HepG2 (cell line): ENCODE results near the gene SRP14. TPM values are rescaled to one million over a fixed set of nuclear protein-coding genes. Genes with fewer than 3 reads are reported as not detected.

Experiments used
- CCDC6 ChIP-seq: sonication (generic); formaldehyde crosslinking; IDR thresholded peaks from 2 replicates; pipeline ENCODE4 v1.8.1; 2022; ENCODE audit warnings: mild to moderate bottlenecking, missing genetic modification reagents, moderate library complexity
- DZIP1 ChIP-seq: sonication (generic); formaldehyde crosslinking; IDR thresholded peaks from 2 replicates; pipeline ENCODE4 v1.5.0; 2020; ENCODE audit warnings: mild to moderate bottlenecking, missing genetic modification reagents
- GTF2F1 ChIP-seq: fragments of 150-350 bp; IDR thresholded peaks from 2 replicates; pipeline ENCODE4 v1.6.1; 2014; ENCODE audit warnings: low read length
- HCFC1 ChIP-seq: fragments of 150-350 bp; IDR thresholded peaks from 2 replicates; pipeline ENCODE4 v1.6.1; 2014; ENCODE audit warnings: low read depth, low read length
- MAFK ChIP-seq, 2 experiments: IDR thresholded peaks in 1 of 2; conservative IDR thresholded peaks in 1 of 2; 2 replicates each; pipeline ENCODE4 v1.6.1; 2011; ENCODE audit warnings: improper control_type of control experiment in 2 of 2, low read length in 2 of 2
- MTA1 ChIP-seq: sonication (generic); formaldehyde crosslinking; IDR thresholded peaks from 2 replicates; pipeline ENCODE4 v1.4.0; 2020; ENCODE audit warnings: missing genetic modification reagents, mild to moderate bottlenecking, borderline replicate concordance
- MZF1 ChIP-seq: sonication (generic); formaldehyde crosslinking; IDR thresholded peaks from 2 replicates; pipeline ENCODE4 v1.8.1; 2023; ENCODE audit warnings: mild to moderate bottlenecking, missing genetic modification reagents, borderline replicate concordance
- POGZ ChIP-seq: sonication (generic); formaldehyde crosslinking; IDR thresholded peaks from 2 replicates; pipeline ENCODE4 v1.4.0; 2020; ENCODE audit warnings: mild to moderate bottlenecking, missing genetic modification reagents
- RXRA ChIP-seq: sonication (generic); formaldehyde crosslinking; IDR thresholded peaks from 2 replicates; pipeline ENCODE4 v1.5.1; 2020; ENCODE audit warnings: missing genetic modification reagents
- TBX3 ChIP-seq: fragments of 450-650 bp; IDR thresholded peaks from 2 replicates; pipeline ENCODE4 v1.6.1; 2017; ENCODE audit warnings: antibody characterized with exemption, mild to moderate bottlenecking, inconsistent platforms, borderline replicate concordance
- WIZ ChIP-seq: sonication (generic); formaldehyde crosslinking; IDR thresholded peaks from 2 replicates; pipeline ENCODE4 v1.5.1; 2020; ENCODE audit warnings: mild to moderate bottlenecking, missing genetic modification reagents
- ZBTB42 ChIP-seq: sonication (generic); formaldehyde crosslinking; IDR thresholded peaks from 2 replicates; pipeline ENCODE4 v1.5.0; 2020; ENCODE audit warnings: mild to moderate bottlenecking, missing genetic modification reagents
- ZMAT3 ChIP-seq: sonication (generic); formaldehyde crosslinking; conservative IDR thresholded peaks from 2 replicates; pipeline ENCODE4 v1.7.0; 2021; ENCODE audit warnings: missing genetic modification reagents
- ZNF543 ChIP-seq: sonication (generic); formaldehyde crosslinking; IDR thresholded peaks from 2 replicates; pipeline ENCODE4 v1.4.0; 2020; ENCODE audit warnings: mild to moderate bottlenecking, missing genetic modification reagents
- ZNF558 ChIP-seq: sonication (generic); formaldehyde crosslinking; IDR thresholded peaks from 2 replicates; pipeline ENCODE4 v1.9.0; 2022; ENCODE audit warnings: mild to moderate bottlenecking, missing genetic modification reagents, borderline replicate concordance
- ZNF777 ChIP-seq: sonication (generic); formaldehyde crosslinking; IDR thresholded peaks from 2 replicates; pipeline ENCODE4 v1.4.0; 2020; ENCODE audit warnings: missing genetic modification reagents
- ZNF883 ChIP-seq: sonication (generic); formaldehyde crosslinking; IDR thresholded peaks from 2 replicates; pipeline ENCODE4 v1.5.1; 2020; ENCODE audit warnings: mild to moderate bottlenecking, missing genetic modification reagents; ENCODE audit errors: not compliant biosample characterization
- polyA plus RNA-seq, 8 experiments: library from polyadenylated mRNA; depleted of rRNA in 3 of 8; stranded (reverse) in 7 of 8; unstranded in 1 of 8; fragments of >200 nt; fragmentation: Illumina TruSeq in 4 of 8; extraction: Trizol in 4 of 8; gene quantifications; 2 replicates each; pipeline versions ENCODE4 v1.2.1 to v1.2.3, GENCODE V29; 2011 to 2016; ENCODE audit warnings: low read depth in 4 of 8, missing spikeins in 1 of 8, mixed read lengths in 1 of 8; ENCODE audit not compliant: insufficient read depth in 1 of 8
- total RNA-seq, 5 experiments: library from RNA; depleted of rRNA; stranded (reverse); fragments of >200 nt; fragmentation: Illumina TruSeq; extraction: Trizol; gene quantifications; 2 replicates each; pipeline ENCODE4 v1.2.3, GENCODE V29; 2016; ENCODE audit warnings: low read depth in 1 of 5
- TF ChIP-seq, protein P1 (sequence below): IDR thresholded peaks from 2 replicates; pipeline ENCODE4 v1.6.1; 2016; ENCODE audit warnings: low read depth
- TF ChIP-seq, protein P2 (sequence below): sonication (generic); formaldehyde crosslinking; IDR thresholded peaks from 2 replicates; pipeline ENCODE4 v1.5.1; 2020; ENCODE audit warnings: mild to moderate bottlenecking, missing genetic modification reagents, moderate library complexity

Gene SRP14
- total and polyA plus RNA-seq, 2 of the 13 experiments (the other 11 are each of a cell fraction or from before 2014, with no cell fraction given): 208 to 356 TPM

GRCh38 chr15:40038638-40039543 is at the start of gene SRP14 (continued):
- peak; percentile 77; the same call in 1 of the 2 replicates for TF ChIP-seq DZIP1 (CRISPR knock-in tag)
- TF ChIP-seq HCFC1: peak; percentile 24; the same call in 1 of the 2 replicates
- TF ChIP-seq MZF1 (CRISPR knock-in tag): 0 out of 2 replicates have a peak, but pooled peaks have one; percentile 51
- peak; percentile 4 for TF ChIP-seq ZNF883
- TF ChIP-seq ZMAT3 (CRISPR knock-in tag): no peak; the same call in 1 of the 2 replicates
- TF ChIP-seq WIZ (CRISPR knock-in tag): no peak
- no peak for TF ChIP-seq ZNF543 (CRISPR knock-in tag)
- peak; percentile 50; the same call in 1 of the 2 replicates for TF ChIP-seq POGZ (CRISPR knock-in tag)
- TF ChIP-seq ZNF558 (CRISPR knock-in tag): peak; percentile 66; the same call in 1 of the 2 replicates
- TF ChIP-seq TBX3: no peak
- TF ChIP-seq, protein P1, sequence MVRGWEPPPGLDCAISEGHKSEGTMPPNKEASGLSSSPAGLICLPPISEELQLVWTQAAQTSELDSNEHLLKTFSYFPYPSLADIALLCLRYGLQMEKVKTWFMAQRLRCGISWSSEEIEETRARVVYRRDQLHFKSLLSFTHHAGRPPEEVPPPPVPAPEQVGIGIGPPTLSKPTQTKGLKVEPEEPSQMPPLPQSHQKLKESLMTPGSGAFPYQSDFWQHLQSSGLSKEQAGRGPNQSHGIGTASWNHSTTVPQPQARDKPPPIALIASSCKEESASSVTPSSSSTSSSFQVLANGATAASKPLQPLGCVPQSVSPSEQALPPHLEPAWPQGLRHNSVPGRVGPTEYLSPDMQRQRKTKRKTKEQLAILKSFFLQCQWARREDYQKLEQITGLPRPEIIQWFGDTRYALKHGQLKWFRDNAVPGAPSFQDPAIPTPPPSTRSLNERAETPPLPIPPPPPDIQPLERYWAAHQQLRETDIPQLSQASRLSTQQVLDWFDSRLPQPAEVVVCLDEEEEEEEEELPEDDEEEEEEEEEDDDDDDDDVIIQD: no peak; the same call in 1 of the 2 replicates
- TF ChIP-seq ZNF777 (CRISPR knock-in tag): peak; percentile 43; the same call in 1 of the 2 replicates
- no peak for TF ChIP-seq RXRA
- TF ChIP-seq MAFK (conservative IDR thresholded peaks at IDR 0.05 in 1 of 2, IDR thresholded peaks at IDR 0.05 in 1 of 2; ENCODE audit: low read length in 2 of 2): no peak
- TF ChIP-seq, protein P2, sequence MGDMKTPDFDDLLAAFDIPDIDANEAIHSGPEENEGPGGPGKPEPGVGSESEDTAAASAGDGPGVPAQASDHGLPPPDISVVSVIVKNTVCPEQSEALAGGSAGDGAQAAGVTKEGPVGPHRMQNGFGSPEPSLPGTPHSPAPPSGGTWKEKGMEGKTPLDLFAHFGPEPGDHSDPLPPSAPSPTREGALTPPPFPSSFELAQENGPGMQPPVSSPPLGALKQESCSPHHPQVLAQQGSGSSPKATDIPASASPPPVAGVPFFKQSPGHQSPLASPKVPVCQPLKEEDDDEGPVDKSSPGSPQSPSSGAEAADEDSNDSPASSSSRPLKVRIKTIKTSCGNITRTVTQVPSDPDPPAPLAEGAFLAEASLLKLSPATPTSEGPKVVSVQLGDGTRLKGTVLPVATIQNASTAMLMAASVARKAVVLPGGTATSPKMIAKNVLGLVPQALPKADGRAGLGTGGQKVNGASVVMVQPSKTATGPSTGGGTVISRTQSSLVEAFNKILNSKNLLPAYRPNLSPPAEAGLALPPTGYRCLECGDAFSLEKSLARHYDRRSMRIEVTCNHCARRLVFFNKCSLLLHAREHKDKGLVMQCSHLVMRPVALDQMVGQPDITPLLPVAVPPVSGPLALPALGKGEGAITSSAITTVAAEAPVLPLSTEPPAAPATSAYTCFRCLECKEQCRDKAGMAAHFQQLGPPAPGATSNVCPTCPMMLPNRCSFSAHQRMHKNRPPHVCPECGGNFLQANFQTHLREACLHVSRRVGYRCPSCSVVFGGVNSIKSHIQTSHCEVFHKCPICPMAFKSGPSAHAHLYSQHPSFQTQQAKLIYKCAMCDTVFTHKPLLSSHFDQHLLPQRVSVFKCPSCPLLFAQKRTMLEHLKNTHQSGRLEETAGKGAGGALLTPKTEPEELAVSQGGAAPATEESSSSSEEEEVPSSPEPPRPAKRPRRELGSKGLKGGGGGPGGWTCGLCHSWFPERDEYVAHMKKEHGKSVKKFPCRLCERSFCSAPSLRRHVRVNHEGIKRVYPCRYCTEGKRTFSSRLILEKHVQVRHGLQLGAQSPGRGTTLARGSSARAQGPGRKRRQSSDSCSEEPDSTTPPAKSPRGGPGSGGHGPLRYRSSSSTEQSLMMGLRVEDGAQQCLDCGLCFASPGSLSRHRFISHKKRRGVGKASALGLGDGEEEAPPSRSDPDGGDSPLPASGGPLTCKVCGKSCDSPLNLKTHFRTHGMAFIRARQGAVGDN (CRISPR knock-in tag): peak; percentile 92
- no peak for TF ChIP-seq CCDC6 (CRISPR knock-in tag)
- peak; percentile 77 for TF ChIP-seq ZBTB42 (CRISPR knock-in tag)
- TF ChIP-seq GTF2F1: 0 out of 2 replicates have a peak, but pooled peaks have one; percentile 34
- TF ChIP-seq MTA1 (CRISPR knock-in tag): no peak; the same call in 1 of the 2 replicates
